Measurements from ENCODE around the gene GPR78.

Gene GPR78

GRCh38 chr4:8541981-8542715 is 38.0 kb upstream of the GPR78 start:
- TF ChIP-seq CTCF (conservative IDR thresholded peaks at IDR 0.05; ENCODE audit: low read depth, low read length) = no peak
- no peak for DNase-seq (ENCODE audit: low read depth)

GRCh38 chr4:8542776-8543525 is 37.2 kb upstream of the GPR78 start:
- no peak overlapping the region for H3K4me3 ChIP-seq (ENCODE audit: low read length)
- no peak for TF ChIP-seq CTCF (conservative IDR thresholded peaks at IDR 0.05; ENCODE audit: low read depth, low read length)
- no peak for DNase-seq (ENCODE audit: low read depth)

More at GRCh38 chr4:8541981-8542715, 38.0 kb upstream of the GPR78 start:
- no peak overlapping the region for H3K4me3 ChIP-seq (ENCODE audit: low read length)

GRCh38 chr4:8543623-8544022 is 36.6 kb upstream of the GPR78 start:
- DNase-seq (ENCODE audit: low read depth) = no peak
- TF ChIP-seq CTCF (conservative IDR thresholded peaks at IDR 0.05; ENCODE audit: low read depth, low read length) = no peak
- no peak overlapping the region for H3K4me3 ChIP-seq (ENCODE audit: low read length)

- no peak overlapping the region for H3K4me3 ChIP-seq (ENCODE audit: low read length)
- no peak for TF ChIP-seq CTCF (conservative IDR thresholded peaks at IDR 0.05; ENCODE audit: low read depth, low read length)
- no peak for DNase-seq (ENCODE audit: low read depth)
These were observed 35.9 kb upstream of the GPR78 start for GRCh38 chr4:8544282-8544681.

GRCh38 chr4:8544741-8545438 is 35.3 kb upstream of the GPR78 start:
- no peak overlapping the region for H3K4me3 ChIP-seq (ENCODE audit: low read length)
- TF ChIP-seq CTCF (conservative IDR thresholded peaks at IDR 0.05; ENCODE audit: low read depth, low read length) = no peak
- DNase-seq (ENCODE audit: low read depth) = no peak

GRCh38 chr4:8545439-8545765 is 34.8 kb upstream of the GPR78 start:
- no peak for TF ChIP-seq CTCF (conservative IDR thresholded peaks at IDR 0.05; ENCODE audit: low read depth, low read length)
- no peak overlapping the region for H3K4me3 ChIP-seq (ENCODE audit: low read length)
- no peak for DNase-seq (ENCODE audit: low read depth)
